Measurements from ENCODE around the gene PDGFD.

- no peak for TF ChIP-seq FOXM1 (IDR thresholded peaks at IDR 0.05; ENCODE audit: borderline replicate concordance)
- TF ChIP-seq, protein P1, sequence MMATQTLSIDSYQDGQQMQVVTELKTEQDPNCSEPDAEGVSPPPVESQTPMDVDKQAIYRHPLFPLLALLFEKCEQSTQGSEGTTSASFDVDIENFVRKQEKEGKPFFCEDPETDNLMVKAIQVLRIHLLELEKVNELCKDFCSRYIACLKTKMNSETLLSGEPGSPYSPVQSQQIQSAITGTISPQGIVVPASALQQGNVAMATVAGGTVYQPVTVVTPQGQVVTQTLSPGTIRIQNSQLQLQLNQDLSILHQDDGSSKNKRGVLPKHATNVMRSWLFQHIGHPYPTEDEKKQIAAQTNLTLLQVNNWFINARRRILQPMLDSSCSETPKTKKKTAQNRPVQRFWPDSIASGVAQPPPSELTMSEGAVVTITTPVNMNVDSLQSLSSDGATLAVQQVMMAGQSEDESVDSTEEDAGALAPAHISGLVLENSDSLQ (IDR thresholded peaks at IDR 0.05) = no peak
- no peak for TF ChIP-seq ARNT (IDR thresholded peaks at IDR 0.05)
- no peak for TF ChIP-seq CTBP1 (IDR thresholded peaks at IDR 0.05; ENCODE audit: borderline replicate concordance)
- TF ChIP-seq SUZ12 (IDR thresholded peaks at IDR 0.05) = no peak
- TF ChIP-seq FOXK2 (IDR thresholded peaks at IDR 0.05) = no peak
- TF ChIP-seq SP1 (IDR thresholded peaks at IDR 0.05) = no peak
- TF ChIP-seq ZNF384 (IDR thresholded peaks at IDR 0.05) = no peak
These were observed 130.4 kb downstream of the PDGFD start for GRCh38 chr11:104033561-104033960.
